ENCODE measurements around the gene ZNF281. TPM values are rescaled to one million over a fixed set of nuclear protein-coding genes. Genes with fewer than 3 reads are reported as not detected.
"Not testable (repeated sequence)": the region's sequence is repeated elsewhere in the genome, so short reads cannot be mapped to it uniquely, and the experiment has no call there.

The ZNF281 gene
- polyA plus RNA-seq, 1 of the 3 experiments (the other 2 are of a cell fraction) = 3.0 TPM

- DNase-seq = no peak
- no peaks in the 10 kb centered on the region for H3K36me3 ChIP-seq (replicated peaks in 1 of 2; ENCODE audit: control insufficient read depth in 1 of 2, insufficient read depth in 2 of 2, low read length in 1 of 2)
- H3K4me3 ChIP-seq (ENCODE audit: low read depth in 2 of 2, low read length in 1 of 2) = no peak overlapping the region
- peak overlapping the region in 1 of 2 experiments; percentile 6; a peak in 1 of 4 replicates for H3K27ac ChIP-seq (ENCODE audit: low read depth in 2 of 2, low read length in 1 of 2)
- no peaks in the 10 kb centered on the region for H3F3A ChIP-seq (replicated peaks; ENCODE audit: insufficient read depth)
- no peaks in the 10 kb centered on the region for H4K20me1 ChIP-seq (ENCODE audit: insufficient read depth)
- H3K9me2 ChIP-seq = no peaks in the 10 kb centered on the region
- CTCF ChIA-PET = no interaction called here
- TF ChIP-seq TEAD4 (IDR thresholded peaks at IDR 0.05; ENCODE audit: borderline replicate concordance, insufficient read depth) = no peak
- no peak for TF ChIP-seq TAF1 (IDR thresholded peaks at IDR 0.05; ENCODE audit: borderline replicate concordance, low read depth, low read length)
- TF ChIP-seq FOSL2 (IDR thresholded peaks at IDR 0.05; ENCODE audit: borderline replicate concordance, low read depth) = no peak
- no peak for TF ChIP-seq RAD21 (IDR thresholded peaks at IDR 0.05; ENCODE audit: low read length)
- TF ChIP-seq, protein P1, sequence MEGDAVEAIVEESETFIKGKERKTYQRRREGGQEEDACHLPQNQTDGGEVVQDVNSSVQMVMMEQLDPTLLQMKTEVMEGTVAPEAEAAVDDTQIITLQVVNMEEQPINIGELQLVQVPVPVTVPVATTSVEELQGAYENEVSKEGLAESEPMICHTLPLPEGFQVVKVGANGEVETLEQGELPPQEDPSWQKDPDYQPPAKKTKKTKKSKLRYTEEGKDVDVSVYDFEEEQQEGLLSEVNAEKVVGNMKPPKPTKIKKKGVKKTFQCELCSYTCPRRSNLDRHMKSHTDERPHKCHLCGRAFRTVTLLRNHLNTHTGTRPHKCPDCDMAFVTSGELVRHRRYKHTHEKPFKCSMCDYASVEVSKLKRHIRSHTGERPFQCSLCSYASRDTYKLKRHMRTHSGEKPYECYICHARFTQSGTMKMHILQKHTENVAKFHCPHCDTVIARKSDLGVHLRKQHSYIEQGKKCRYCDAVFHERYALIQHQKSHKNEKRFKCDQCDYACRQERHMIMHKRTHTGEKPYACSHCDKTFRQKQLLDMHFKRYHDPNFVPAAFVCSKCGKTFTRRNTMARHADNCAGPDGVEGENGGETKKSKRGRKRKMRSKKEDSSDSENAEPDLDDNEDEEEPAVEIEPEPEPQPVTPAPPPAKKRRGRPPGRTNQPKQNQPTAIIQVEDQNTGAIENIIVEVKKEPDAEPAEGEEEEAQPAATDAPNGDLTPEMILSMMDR (IDR thresholded peaks at IDR 0.05) = no peak
- H3K27me3 ChIP-seq (ENCODE audit: insufficient read depth) = no peaks in the 10 kb centered on the region
- H3K79me2 ChIP-seq (ENCODE audit: insufficient read depth) = no peaks in the 10 kb centered on the region
- H3K4me1 ChIP-seq (ENCODE audit: control insufficient read depth in 1 of 2, insufficient read depth in 2 of 2, low read depth in 1 of 2, low read length in 1 of 2) = peaks cover 4 to 5% of the 10 kb centered on the region in 2 experiments; a peak in 1 of 4 replicates
- H3K9me3 ChIP-seq = no peaks in the 10 kb centered on the region
- 87% methylated on average over 1 of the region's 1 CpG for WGBS (ENCODE audit: low lambda C conversion rate)
- POLR2A ChIA-PET = no interaction called here
- H3K9ac ChIP-seq = no peak overlapping the region
- H3K4me2 ChIP-seq = no peak overlapping the region
- H2AFZ ChIP-seq (ENCODE audit: low read depth) = no peak overlapping the region
Observed at GRCh38 chr1:200438911-200439310, 29.1 kb upstream of the ZNF281 start.

GRCh38 chr1:200438413-200438812 is 28.6 kb upstream of the ZNF281 start:
- 97% methylated on average over 7 of the region's 7 CpGs for WGBS (ENCODE audit: low lambda C conversion rate)
- DNase-seq; H2AFZ ChIP-seq (ENCODE audit: low read depth); H3F3A ChIP-seq (replicated peaks; ENCODE audit: insufficient read depth); H3K36me3 ChIP-seq (replicated peaks in 1 of 2; ENCODE audit: control insufficient read depth in 1 of 2, insufficient read depth in 2 of 2, low read length in 1 of 2); H3K79me2 ChIP-seq (ENCODE audit: insufficient read depth); CTCF ChIA-PET; POLR2A ChIA-PET; H3K4me1 ChIP-seq (ENCODE audit: control insufficient read depth in 1 of 2, insufficient read depth in 2 of 2, low read depth in 1 of 2, low read length in 1 of 2); H3K9ac ChIP-seq; H3K4me2 ChIP-seq; H3K4me3 ChIP-seq (ENCODE audit: low read depth in 2 of 2, low read length in 1 of 2); H4K20me1 ChIP-seq (ENCODE audit: insufficient read depth); H3K9me2 ChIP-seq; H3K9me3 ChIP-seq; H3K27me3 ChIP-seq (ENCODE audit: insufficient read depth): not testable (repeated sequence)
- peak overlapping the region in 1 of 2 experiments; percentile 6; a peak in 1 of 4 replicates for H3K27ac ChIP-seq (ENCODE audit: low read depth in 2 of 2, low read length in 1 of 2)

DNA sequence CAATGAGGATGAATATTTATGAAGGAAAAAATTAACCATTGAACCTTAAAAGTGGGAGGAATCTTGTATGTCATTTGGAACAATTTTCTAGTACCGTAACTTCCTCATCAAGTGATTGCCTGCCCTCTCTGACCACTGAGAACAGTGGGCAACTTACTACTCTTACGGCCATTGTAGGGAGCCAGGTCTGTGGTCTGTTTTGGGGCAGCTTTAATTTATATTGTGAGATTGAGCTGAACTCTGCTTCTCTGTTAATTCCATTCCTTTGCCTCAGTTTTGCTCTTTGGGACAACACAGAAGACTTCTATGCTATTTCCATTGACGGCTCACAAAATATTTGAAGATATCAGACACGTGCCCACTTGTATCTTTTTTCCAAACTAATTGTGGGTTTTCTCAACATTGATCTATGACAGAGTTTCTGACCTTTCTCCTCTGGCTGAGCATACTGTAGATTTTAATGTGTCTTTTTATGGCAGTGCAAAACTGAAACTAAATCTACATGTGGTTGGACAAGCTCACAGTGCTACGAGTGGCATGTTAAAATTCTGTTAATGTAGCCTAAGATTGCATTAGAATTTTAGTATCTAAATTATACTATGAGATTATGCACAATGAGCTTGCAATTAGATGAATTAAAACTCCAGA is 27.8 kb upstream of the ZNF281 start:
- ChIA-PET POLR2A (no interaction called here), CTCF (interaction anchor here (0.7 to 1.4 kb wide), 2 partner anchors 583 to 1553 kb away, joined by 3 read pairs; no protein-coding TSS in a partner anchor)
- H3K27me3 ChIP-seq (ENCODE audit: insufficient read depth) = no peaks in the 10 kb centered on the region
- no peak for DNase-seq
- H3K9me2 ChIP-seq = no peaks in the 10 kb centered on the region
- H3K36me3 ChIP-seq (replicated peaks in 1 of 2; ENCODE audit: control insufficient read depth in 1 of 2, insufficient read depth in 2 of 2, low read length in 1 of 2) = no peaks in the 10 kb centered on the region
- no peaks in the 10 kb centered on the region for H3K9me3 ChIP-seq
- peaks cover 4 to 5% of the 10 kb centered on the region in 2 experiments; a peak in 1 of 4 replicates for H3K4me1 ChIP-seq (ENCODE audit: control insufficient read depth in 1 of 2, insufficient read depth in 2 of 2, low read depth in 1 of 2, low read length in 1 of 2)
- peak overlapping the region; percentile 48; the same call in 1 of the 2 replicates for H2AFZ ChIP-seq (ENCODE audit: low read depth)
- H3F3A ChIP-seq (replicated peaks; ENCODE audit: insufficient read depth) = no peaks in the 10 kb centered on the region
- H3K4me2 ChIP-seq = peak overlapping the region; percentile 39; the same call in 1 of the 2 replicates
- no peaks in the 10 kb centered on the region for H3K79me2 ChIP-seq (ENCODE audit: insufficient read depth)
- no peak overlapping the region for H3K4me3 ChIP-seq (ENCODE audit: low read depth in 2 of 2, low read length in 1 of 2)
- no peak overlapping the region for H3K9ac ChIP-seq
- 90% methylated on average over 5 of the region's 5 CpGs for WGBS (ENCODE audit: low lambda C conversion rate)
- no peak overlapping the region; a peak in 1 of 4 replicates for H3K27ac ChIP-seq (ENCODE audit: low read depth in 2 of 2, low read length in 1 of 2)
- no peaks in the 10 kb centered on the region for H4K20me1 ChIP-seq (ENCODE audit: insufficient read depth)
- TF ChIP-seq EP300 (IDR thresholded peaks at IDR 0.05; ENCODE audit: borderline replicate concordance in 1 of 2, low read depth in 1 of 2, low read length in 1 of 2) = no peak
- no peak for TF ChIP-seq MEF2A (IDR thresholded peaks at IDR 0.05; ENCODE audit: borderline replicate concordance, low read depth)
- no peak for TF ChIP-seq USF2 (IDR thresholded peaks at IDR 0.05; ENCODE audit: borderline replicate concordance, low read depth, low read length)
- no peak for TF ChIP-seq FOSL2 (IDR thresholded peaks at IDR 0.05; ENCODE audit: borderline replicate concordance, low read depth)
- no peak for TF ChIP-seq CHD2 (IDR thresholded peaks at IDR 0.05; ENCODE audit: low read length, partially characterized antibody)
- no peak for TF ChIP-seq ZBTB33 (IDR thresholded peaks at IDR 0.05; ENCODE audit: borderline replicate concordance, low read depth)
- TF ChIP-seq, protein P1 (IDR thresholded peaks at IDR 0.05) = no peak
- no peak for TF ChIP-seq JUND (IDR thresholded peaks at IDR 0.05)

Data from SK-N-SH (cell line).